ENCODE data around the gene PRICKLE1.
A peak's percentile ranks its signal among the peaks of the same experiment; 100 is the strongest.

PRICKLE1 gene

DNA sequence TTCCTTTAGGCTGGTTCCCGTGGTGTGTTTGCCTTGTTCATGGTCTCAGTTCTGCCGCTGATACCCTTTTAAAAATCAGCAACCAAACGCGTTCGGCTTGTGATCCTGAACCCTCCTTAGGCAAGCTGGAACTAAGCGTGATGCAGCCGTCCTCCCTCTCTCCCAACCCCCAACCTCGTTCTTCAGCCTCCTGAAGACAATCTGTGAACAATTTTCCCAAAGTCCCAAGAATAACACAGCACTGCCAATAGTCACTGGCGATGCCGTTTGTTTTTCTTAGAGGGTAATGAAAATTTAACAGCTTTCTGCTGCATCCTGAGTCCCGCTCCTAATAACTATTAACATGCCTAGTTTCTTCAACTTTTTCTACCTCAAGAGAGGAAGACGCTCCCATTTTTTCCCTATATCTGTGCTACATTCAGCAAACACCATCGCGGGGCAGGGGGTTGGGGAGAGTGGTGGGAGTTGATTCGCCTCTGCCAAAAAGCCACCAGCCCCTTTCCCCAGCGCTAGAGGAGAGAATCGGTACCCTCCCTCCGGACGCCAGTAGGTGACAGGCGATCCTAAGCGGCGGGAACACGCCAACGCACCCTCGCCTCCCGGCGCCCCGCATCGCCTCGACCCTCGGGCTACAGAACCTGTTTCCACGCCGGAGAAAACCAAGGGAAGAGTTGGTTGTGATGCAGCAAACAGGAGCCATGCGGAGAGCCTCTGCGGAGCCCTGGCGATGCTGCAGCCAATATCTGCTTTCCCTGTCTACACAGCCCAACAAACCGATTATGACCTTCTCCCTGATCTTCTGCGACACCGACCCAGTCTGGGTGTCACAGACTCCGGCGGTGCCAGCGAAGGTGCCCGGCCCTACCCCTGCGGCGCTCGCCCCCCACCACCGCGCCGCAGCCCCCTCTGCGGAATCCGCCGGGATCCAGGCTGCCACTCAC is 752 bp downstream of the PRICKLE1 start:
- peak; percentile 46 for DNase-seq

DNA sequence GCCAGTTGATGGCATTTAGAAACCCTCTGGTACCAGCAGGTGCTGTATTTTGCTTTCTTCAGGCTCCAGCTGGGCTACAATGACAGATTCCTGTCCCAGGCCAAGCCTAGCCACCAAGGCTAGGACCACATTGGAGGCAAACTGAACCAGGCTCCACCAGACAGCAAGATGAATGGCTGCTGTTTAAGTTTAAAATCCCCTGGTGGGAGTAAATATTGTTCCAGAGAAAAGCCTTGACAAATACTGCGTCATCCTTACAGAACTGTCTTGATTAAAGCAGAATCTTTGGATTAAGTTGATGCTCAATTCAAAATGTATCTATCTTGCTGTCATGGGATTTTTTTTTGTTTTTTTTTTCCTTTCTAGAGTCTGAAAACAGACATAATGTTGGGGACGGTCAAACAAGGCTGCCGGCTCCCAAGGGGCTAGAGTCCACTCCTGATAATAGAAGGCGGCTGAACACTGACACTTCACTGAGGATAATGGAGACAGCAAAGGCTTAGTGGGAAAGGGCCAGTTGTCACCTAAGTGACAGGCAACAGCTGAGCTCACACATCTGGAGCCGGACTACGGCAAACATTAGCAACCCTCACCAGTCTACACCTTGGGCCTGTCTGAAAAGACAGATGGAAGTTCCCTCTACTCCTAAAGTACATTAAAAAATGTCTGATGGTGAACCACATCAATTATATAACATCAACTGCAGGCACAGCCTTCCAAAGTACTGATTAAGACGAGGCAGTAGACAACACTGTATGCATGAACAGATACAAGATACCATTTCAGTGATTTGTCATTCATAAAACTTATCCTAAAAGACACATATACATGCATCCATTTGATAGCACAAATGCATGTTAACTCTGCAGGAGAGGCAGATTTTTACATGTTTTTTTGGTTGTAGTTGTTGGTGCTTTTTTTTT is 1.7 kb downstream of the PRICKLE1 start:
- DNase-seq: no peak

DNA sequence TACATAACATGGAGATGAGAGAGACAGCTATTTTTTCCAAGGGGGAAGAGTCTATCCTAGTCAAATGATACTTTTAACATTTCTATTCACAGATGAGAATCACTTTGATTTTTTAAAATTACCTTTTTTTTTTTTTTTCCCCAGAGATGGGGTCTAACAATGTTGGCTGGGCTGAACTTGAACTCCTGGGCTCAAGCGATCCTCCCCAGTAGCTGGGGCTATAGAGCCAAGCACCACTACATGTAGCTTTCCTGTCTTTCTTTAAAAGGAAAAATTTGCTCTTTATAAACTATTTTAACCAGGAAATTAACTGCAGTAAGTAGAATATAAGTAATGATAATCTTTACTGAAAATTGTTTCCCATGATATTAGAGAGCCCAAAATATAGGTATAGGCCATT is 3.3 kb downstream of the PRICKLE1 start:
- DNase-seq: no peak

DNA sequence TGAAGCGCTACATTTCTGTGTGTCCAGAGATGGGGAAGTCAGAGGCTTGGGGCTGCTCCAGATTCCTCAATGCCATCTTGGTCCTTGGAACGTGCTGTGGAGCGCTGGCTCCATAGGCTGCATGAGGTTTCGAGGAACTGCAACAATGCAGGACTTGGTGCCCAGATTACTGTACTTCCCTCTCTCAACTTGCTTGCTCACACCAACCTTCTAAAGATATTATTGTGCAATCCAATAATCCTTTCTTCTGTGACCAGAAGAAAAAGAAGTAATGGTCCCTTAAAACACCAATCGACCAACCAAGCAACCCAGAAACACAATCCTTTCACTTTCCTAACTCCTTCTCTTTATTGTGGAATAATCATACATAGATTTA is 3.7 kb downstream of the PRICKLE1 start:
- no peak for DNase-seq

DNA sequence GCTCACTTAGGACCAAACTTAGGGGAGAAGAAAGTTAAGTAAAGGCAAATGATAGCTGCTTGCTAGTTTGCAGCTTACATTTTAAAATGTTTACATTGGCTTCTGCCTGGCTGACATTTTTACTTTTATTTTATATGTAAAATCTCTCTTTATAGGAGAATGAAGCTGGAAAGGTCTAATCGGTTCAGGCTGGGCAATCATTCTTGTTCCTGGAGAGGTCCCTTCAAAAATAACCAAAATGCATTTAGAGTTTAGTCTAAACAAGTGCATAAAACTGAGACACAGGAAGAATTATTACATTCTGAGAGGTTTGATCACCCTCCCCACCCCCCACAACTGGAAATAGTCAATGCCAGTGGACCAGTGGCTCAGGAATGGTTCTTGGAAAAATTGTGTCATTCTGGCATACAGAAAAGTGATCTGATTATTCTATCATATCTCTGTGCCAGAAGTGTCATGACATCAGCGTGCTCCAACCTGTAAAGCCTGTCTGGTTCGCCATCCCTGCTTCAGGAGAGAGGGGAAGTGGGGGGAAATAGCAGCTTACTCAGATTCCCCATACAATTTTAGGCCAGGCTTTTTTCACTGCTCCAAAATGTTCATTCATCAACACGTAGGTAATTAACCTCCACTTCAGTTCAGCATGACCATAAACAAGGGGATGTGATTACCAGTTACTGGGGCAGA is 4.2 kb downstream of the PRICKLE1 start:
- DNase-seq: no peak

DNA sequence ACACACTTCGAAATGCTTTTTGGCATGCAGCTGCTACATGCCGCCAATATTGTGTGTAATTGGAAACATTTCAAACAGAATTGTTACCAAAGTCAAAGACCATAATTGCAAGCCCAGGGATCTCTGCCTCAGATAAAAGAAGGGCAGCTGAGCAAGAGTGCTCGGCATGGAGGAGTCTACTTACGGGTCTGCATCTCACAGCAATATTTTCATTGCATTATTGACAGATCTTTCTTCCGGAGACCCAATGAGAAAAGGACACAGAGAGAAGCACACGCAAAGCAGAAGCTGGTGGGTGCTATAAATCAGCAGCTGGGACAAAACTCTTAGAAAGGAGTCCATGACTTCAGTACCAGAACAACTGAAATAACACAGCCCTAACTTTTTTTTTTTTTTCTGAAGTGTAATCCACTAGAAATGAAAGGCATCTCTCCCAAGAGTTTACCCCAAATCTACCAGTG is 4.9 kb downstream of the PRICKLE1 start:
- DNase-seq: no peak

DNA sequence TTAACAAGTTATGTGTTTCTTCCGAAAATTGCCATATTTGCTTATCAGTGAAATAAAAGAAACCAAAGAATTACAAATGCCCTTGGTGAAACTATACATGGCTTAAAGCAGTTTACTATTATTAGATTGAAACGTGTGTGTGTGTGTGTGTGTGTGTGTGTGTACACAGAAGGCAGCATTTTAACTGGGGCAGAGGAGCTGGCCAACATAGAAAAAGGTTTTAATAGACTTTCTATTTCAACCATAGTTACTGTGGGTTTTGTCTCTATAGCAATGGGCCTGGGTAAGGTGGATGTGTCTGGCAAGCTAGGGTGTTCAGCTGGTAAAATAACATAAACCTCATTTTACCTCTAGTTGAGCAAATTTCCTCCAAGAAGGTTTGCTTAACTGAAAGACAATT is 6.5 kb downstream of the PRICKLE1 start:
- DNase-seq: no peak

DNA sequence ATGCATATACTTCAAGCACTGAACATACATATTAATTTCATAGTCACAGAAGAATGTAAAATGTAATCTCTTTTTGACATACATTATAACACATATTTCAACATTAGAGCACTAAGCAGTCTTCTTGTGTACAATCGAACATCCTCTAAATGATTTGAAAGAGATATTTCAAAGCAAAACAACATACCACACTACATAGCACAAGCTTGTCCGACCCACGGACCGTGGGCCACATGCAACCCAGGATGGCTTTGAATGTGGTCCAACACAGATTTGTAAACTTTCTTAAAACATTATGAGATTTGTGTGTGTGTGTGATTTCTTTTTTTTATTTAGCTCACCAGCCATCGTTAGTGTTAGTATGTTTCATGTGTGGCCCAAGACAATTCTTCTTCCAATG is 7.0 kb downstream of the PRICKLE1 start:
- DNase-seq: no peak

DNA sequence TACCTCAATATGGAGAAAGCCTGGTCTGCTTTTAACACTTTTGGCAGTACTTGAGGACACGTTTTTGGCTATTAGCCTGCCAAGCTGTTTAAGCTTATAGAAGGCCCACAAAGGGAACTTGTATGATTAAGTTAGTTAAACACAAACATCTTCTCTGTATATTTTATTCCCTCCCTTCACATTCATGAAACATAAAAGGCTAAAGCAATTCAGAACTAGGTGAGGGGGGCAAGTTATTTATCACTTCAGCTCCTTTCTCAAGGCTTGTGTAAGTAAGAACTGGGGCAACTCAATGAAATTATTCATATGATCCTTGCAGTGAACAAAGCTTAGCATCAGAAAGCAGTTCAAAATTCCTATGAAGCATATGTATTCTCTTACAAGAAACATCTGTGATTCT is 7.5 kb downstream of the PRICKLE1 start:
- DNase-seq: no peak

DNA sequence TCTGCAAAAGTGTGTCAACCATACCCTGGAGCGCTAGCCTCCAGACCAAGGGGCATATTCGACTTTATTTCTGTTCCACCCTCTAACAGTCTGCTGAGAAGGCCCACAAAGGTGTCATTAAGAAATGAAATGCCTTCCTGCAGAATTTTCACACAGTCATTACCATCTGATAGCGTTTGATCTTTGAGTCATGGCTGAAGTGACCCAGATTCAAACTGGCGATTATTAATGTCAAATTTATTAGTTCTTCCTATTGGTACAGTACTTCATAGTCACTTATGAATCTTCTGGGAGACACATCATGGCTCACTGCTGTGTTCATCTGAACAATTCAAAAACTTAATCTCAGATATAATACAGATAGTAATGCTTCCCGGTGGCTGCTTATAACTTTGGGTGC is 13.2 kb downstream of the PRICKLE1 start:
- no peak for DNase-seq

DNA sequence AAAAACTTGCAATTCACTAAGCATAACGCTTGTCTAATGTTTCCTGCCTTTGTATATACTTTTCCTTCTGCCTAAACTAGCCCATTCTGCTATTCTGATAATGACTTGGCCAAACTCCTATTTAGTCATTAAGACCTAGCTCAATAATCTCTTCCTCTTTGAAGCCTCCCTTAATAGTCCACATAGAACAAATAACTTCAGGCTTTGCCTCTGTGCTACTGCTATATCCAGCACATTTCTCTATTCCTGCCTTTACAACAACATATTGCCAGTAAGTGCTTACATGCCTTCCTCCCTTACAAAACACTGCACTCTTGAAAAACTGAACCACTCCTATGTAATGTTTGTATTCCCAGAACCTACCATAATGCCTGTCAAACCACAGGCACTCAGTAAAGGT is 13.8 kb downstream of the PRICKLE1 start:
- DNase-seq: no peak

DNA sequence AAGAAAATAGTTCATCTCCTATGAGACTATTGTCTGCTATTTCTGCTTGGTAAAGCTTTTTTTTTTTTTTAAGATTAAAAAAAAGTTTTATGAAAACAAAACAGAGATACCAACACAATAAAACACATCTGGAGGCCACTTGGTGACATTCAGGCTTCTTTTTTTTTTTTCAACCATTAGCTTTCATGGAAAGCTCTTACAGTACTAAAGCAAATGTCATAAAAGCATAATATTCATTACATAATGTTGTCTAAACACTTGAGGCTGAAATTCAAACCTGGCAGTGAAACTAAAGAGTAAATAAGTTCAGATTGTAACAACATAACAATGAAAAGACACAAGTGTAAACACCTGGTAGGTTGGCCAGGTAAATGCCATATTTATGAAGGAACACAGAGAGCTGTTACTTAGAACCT is 14.7 kb downstream of the PRICKLE1 start:
- no peak for DNase-seq

DNA sequence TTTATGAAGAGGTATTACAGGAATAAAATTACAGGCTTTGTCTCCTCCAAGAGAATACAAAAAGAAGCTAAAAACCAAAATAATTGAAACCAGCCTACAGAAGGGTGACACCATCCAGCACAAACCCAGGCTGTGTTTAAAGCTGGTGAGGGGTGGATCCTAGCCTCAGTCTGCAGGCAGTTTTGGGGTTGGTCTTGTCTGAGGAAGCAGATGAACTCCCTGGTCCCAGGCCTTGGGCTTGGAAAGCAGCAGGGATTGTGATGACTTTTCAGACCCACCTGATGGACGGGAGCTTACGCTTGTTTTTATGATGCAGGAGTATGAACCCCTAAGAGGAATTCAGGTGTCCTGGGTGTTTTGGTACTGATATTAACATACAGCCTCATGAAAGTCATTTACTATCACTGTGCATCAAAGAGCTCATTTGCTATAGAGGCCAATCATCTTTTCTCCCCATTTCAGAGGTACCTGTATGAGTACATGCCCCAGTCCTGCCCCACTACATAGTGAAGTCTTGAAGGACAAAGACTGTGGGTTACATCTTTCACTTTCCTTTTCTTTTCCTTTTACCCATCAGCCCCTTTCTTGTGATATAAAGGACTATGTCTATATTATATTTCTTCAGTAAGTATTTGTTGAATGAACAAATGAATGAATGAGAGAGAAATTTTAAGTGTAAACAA is 18.1 kb downstream of the PRICKLE1 start:
- DNase-seq: no peak

DNA sequence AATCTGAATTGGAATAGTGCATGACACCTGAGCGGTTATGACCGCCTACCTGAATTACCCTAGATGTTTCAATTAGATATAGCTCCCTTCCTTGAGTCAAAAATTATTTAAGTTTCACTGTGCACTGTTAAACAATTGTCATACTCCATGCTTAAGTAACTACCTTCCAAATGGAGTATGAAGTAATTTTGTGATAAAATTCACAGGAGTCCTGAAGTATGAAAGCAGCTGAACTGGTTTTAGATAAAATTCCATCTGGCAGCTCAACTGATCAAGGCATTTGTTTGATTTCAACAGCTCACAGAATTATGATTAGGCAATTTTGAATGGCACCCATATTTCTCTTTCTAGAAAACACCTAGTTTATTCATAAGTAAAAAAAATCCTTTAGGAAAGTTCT is 19.5 kb downstream of the PRICKLE1 start:
- no peak for DNase-seq

DNA sequence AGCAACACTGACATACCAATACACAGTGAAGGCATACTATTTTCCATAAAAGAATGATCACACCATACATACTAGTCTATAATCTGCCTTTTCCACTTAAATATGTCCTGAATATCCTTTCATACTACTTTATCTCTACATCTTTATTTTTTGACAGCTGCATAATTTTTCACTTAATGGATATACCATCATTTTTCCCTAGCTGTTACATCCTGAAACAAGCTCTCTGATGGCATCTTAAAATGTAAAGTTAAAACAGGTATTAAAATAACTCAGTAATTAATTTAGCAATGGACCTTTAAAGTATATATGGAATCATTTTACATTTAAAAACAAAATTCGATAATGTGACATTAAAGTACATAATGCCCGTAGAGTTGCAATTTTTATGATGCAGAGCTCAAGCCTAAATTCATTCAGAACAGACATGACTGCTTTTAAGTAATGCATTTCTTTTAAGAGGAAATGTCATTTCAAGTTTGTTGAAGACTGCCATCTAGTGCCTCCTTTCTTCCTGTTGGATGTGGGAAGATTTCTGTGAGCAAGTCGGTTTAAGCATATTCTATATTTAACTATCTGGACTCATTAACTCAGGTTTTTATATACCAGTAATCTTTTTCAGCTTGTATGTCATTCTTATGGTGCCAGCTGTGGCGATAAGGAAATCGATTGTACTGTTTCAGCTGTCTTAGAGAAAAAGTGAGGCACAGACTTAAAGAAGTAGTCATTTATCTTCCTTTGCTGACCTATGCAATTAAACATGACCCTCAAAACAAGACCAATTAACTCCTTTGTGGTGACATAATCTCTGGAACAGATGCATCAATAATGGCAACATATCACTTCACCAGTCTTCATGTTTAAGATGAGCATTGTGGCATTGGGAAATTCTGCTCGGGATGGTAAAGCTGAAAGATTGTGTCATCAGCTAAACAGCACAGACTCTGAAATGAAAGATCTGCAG is 20.3 kb downstream of the PRICKLE1 start:
- DNase-seq: no peak

DNA sequence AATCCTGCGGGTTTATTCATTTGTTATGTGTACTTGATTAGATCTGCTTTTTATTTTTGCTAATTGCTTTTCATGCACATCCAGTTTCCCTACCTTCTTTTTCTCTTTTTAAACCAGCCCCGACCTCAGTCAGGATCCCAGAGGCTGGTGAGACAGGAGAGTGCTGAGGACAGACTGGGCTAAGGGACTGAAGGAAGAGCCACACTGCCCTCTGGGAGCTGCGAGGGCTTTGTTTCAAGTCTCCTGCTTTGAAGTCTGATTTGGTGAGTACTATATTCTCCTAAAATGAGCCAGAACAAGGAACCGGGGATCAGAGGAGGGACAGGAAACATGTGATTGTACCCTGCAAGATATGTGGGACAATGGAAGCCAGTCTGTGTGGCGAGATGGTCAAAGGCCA is 23.9 kb downstream of the PRICKLE1 start:
- no peak for DNase-seq

DNA sequence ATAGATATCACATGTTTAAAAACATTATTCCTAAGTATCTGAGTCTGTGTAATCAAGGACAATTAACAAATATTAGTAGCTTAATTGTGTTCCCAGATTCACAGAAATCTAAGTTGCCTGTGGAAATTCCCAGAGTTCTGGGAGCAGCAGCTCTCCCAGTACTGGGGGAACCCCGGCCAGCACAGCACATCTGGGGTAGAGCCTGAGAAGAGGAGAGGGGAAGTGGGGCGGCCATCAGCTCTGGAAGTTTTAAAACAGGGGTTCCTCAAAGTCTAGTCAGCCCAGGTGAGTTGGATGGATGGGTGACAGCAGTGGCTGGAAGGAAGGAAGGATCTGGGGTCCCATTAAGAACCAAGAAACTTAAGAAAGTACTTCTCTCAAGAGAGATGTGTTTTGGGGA is 24.6 kb downstream of the PRICKLE1 start:
- no peak for DNase-seq

DNA sequence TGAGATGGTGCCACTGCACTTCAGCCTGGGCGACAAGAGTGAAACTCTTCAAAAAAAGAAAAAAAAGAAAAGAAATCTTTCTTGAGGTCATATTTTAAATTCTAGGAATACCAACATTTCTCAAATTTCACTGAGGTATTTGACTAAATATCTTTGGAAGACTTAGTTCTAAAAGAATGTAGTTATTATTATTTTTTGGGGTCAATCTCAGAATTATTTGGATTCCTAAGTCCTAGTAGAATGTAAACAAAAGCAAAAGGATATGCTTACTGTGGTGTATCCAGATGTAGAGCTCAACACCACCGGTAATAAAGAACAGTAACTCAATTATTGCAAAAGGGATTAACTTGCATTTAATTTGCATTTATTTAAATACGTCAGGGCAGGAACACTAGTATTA is 25.0 kb downstream of the PRICKLE1 start:
- DNase-seq: no peak

DNA sequence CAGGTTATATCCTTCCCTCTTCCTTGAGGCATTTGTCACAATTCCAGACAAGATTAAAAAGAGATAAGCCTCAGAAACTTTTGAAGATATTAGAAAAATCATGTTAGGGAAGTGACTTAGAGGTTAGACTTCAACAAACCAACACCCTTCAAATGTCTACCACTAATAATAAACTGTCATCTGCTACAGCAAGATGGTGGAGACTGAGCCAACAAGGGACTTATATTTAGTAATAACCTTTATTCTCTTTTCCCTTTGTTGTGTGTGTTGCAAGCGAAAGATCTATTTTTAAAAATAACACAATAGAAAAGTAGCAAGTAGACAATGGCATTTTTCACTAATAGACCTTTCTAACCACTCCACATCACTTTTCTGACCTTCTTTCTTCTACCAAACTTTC is 28.6 kb downstream of the PRICKLE1 start:
- DNase-seq: no peak

DNA sequence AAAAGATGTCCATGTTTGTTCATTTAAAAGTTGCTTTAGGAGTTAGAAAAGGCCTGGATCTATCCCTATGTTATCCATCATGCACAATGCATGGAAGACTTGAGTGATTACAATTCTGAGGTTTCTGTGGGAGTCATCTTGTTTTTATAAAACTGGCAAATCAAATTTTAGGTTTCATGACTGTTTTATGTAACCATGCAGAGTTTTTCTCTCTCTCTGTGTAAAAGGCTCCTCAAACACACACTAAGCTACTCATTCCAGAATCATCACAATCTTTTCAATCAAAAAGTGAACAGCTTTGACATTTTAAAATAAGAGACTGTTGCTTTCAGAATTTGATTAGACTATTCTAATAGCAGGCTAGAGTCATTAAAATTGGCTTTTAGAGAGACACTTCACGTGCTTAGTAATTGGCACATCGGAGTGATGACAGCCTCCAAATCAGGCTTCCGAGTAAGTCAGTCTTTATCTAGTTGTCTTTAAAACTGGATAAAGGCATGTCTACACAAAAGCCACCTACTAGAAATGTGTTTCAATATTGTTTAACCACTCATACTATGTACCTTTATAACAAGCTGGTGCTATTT is 31.9 kb downstream of the PRICKLE1 start:
- no peak for DNase-seq

DNA sequence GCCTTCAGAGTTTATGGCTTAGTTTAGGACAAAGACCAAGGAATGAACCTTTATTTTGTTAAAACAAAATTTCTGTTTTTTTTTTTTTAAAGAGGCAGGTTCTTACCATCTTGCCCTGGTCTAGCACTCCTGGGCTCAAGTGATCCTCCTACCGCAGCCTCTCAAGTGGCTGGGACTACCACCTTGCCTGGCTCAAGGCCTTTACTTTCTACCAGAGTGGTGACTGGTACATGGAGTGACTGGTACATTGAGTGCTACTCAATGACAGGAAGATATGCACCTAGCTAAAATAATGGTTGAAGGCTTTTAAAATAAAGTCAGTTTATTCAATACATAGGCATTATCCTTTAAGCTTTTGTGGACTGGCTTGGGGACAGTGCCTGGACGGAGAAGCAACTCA is 32.6 kb downstream of the PRICKLE1 start:
- no peak for DNase-seq
